ENCODE results near the gene TRIM2.

GRCh38 chr4:153275380-153276276, 71.4 kb downstream of the TRIM2 start:
- TF ChIP-seq CTCF (IDR thresholded peaks at IDR 0.05) (no peak), POLR2A (IDR thresholded peaks at IDR 0.05) (no peak), EP300 (IDR thresholded peaks at IDR 0.05) (no peak)
